H1 (cell line): Measurements from ENCODE around the gene UBAP2. TPM values are rescaled to one million over a fixed set of nuclear protein-coding genes. Genes with fewer than 3 reads are reported as not detected.

Experiments used
- CTCF ChIA-PET: fragments of 300-600 bp; sonication (Branson Sonifier 250); formaldehyde crosslinking; loops from one replicate; lab custom pipeline; 2021; ENCODE audit not compliant: partially characterized antibody; lab: Charles Lee
- POLR2A ChIA-PET: fragments of 300-600 bp; sonication (Branson Sonifier 250); formaldehyde crosslinking; loops from one replicate; lab custom pipeline; 2021; ENCODE audit warnings: inconsistent platforms; ENCODE audit not compliant: partially characterized antibody; lab: Charles Lee
- DNase-seq, 2 experiments: peaks; one replicate each; pipeline versions ENCODE4 v3.0.0 to v3.0.0-alpha.2; 2010 to 2022; ENCODE audit warnings: low spot score in 2 of 2, low read depth in 1 of 2, mixed read lengths in 1 of 2
- FAIRE-seq: peaks from 2 replicates; lab custom pipeline; 2011; peaks lifted over from hg19 to GRCh38; lab: Jason Lieb, UNC
- H2AFZ ChIP-seq: 2 replicates; pipeline ENCODE4 v1.8.1; 2012; ENCODE audit warnings: low read length, inconsistent platforms
- H2AK5ac ChIP-seq: 2 replicates; pipeline ENCODE4 v1.6.1; 2013; ENCODE audit warnings: low read depth, low read length
- H2BK120ac ChIP-seq: replicated peaks from 2 replicates; pipeline ENCODE3; 2013; ENCODE audit warnings: low read depth, low read length, inconsistent platforms
- H2BK12ac ChIP-seq: 2 replicates; pipeline ENCODE4 v1.6.1; 2013; ENCODE audit warnings: low read depth, low read length
- H2BK15ac ChIP-seq: 2 replicates; pipeline ENCODE4 v1.6.1; 2013; ENCODE audit warnings: low read length
- H2BK20ac ChIP-seq: 2 replicates; pipeline ENCODE4 v1.6.1; 2013; ENCODE audit warnings: low read length
- H2BK5ac ChIP-seq: 2 replicates; pipeline ENCODE4 v1.6.1; 2013; ENCODE audit warnings: low read depth, low read length
- H3K14ac ChIP-seq: 2 replicates; pipeline ENCODE4 v1.6.1; 2013; ENCODE audit warnings: inconsistent platforms; ENCODE audit not compliant: insufficient read length
- H3K18ac ChIP-seq: 2 replicates; pipeline ENCODE4 v1.6.1; 2013; ENCODE audit warnings: low read length; ENCODE audit errors: extremely low read depth
- H3K23ac ChIP-seq: 2 replicates; pipeline ENCODE4 v1.6.1; 2013; ENCODE audit warnings: inconsistent platforms; ENCODE audit not compliant: insufficient read length
- H3K23me2 ChIP-seq: 2 replicates; pipeline ENCODE4 v1.6.1; 2013; ENCODE audit warnings: low read depth, low read length
- H3K27ac ChIP-seq: 2 replicates; pipeline ENCODE4 v1.6.1; 2011; ENCODE audit warnings: low read depth, low read length, inconsistent platforms
- H3K27me3 ChIP-seq, 4 experiments: replicated peaks in 1 of 4; 1 replicate in 1 of 4; 2 replicates in 3 of 4; pipeline versions ENCODE4 v1.6.1 to v1.8.1; 2011 to 2013; ENCODE audit warnings: low read length in 3 of 4, mild to moderate bottlenecking in 3 of 4, inconsistent platforms in 2 of 4, mixed read lengths in 2 of 4, moderate library complexity in 1 of 4; ENCODE audit not compliant: control insufficient read depth in 3 of 4, insufficient read depth in 3 of 4; ENCODE audit errors: extremely low read depth in 1 of 4
- H3K36me3 ChIP-seq, 4 experiments: 2 replicates each; pipeline versions ENCODE4 v1.6.1 to v1.8.1; 2011 to 2013; ENCODE audit warnings: mild to moderate bottlenecking in 4 of 4, low read length in 3 of 4, moderate library complexity in 2 of 4, control low read depth in 1 of 4, inconsistent platforms in 1 of 4; ENCODE audit not compliant: insufficient read depth in 4 of 4, control insufficient read depth in 2 of 4
- H3K4ac ChIP-seq: replicated peaks from 2 replicates; pipeline ENCODE3; 2013; ENCODE audit warnings: low read length, low read depth, mixed read lengths, inconsistent platforms; ENCODE audit not compliant: insufficient read length
- H3K4me1 ChIP-seq, 4 experiments: replicated peaks in 1 of 4; 1 replicate in 1 of 4; 2 replicates in 3 of 4; pipeline versions ENCODE4 v1.6.1 to v1.8.1; 2011 to 2013; ENCODE audit warnings: low read length in 3 of 4, inconsistent platforms in 2 of 4, mixed read lengths in 1 of 4; ENCODE audit not compliant: insufficient read depth in 4 of 4, control insufficient read depth in 3 of 4
- H3K4me2 ChIP-seq, 2 experiments: 2 replicates each; pipeline versions ENCODE4 v1.6.1 to v1.8.1; 2011 to 2013; ENCODE audit warnings: low read depth in 2 of 2, low read length in 2 of 2, control low read depth in 1 of 2, inconsistent platforms in 1 of 2, mild to moderate bottlenecking in 1 of 2; ENCODE audit not compliant: insufficient read depth in 1 of 2
- H3K4me3 ChIP-seq, 4 experiments: fragments of 200-600, 300-600 bp in 1 of 4; sonication (generic), shearing (Covaris generic), sonication (Bioruptor Twin) in 1 of 4; 2 replicates each; pipeline versions ENCODE4 v1.5.1 to v1.8.1; 2011 to 2016; ENCODE audit warnings: low read length in 4 of 4, low read depth in 3 of 4, control low read depth in 2 of 4, inconsistent platforms in 2 of 4, mild to moderate bottlenecking in 2 of 4, mixed read lengths in 1 of 4, moderate library complexity in 1 of 4; ENCODE audit not compliant: insufficient read depth in 2 of 4; ENCODE audit errors: extremely low read depth in 1 of 4
- H3K56ac ChIP-seq: replicated peaks from 2 replicates; pipeline ENCODE3; 2013; ENCODE audit warnings: low read depth, mild to moderate bottlenecking, mixed read lengths, low read length, inconsistent platforms; ENCODE audit not compliant: insufficient read length
- H3K79me1 ChIP-seq: 2 replicates; pipeline ENCODE4 v1.6.1; 2013; ENCODE audit warnings: low read depth, low read length, control low read depth
- H3K79me2 ChIP-seq, 2 experiments: 2 replicates each; pipeline versions ENCODE4 v1.6.1 to v1.8.1; 2012 to 2013; ENCODE audit warnings: low read length in 2 of 2, mild to moderate bottlenecking in 2 of 2, inconsistent platforms in 1 of 2; ENCODE audit not compliant: insufficient read depth in 2 of 2, control insufficient read depth in 1 of 2
- H3K9ac ChIP-seq, 4 experiments: replicated peaks in 1 of 4; 1 replicate in 1 of 4; 2 replicates in 3 of 4; pipeline versions ENCODE4 v1.6.1 to v1.8.1; 2011 to 2013; ENCODE audit warnings: low read depth in 3 of 4, low read length in 3 of 4, control low read depth in 2 of 4, mild to moderate bottlenecking in 2 of 4, moderate library complexity in 2 of 4, inconsistent platforms in 1 of 4; ENCODE audit errors: extremely low read depth in 1 of 4
- H3K9me3 ChIP-seq, 2 experiments: 2 replicates each; pipeline versions ENCODE4 v1.6.1 to v1.8.1; 2012 to 2013; ENCODE audit warnings: mild to moderate bottlenecking in 2 of 2, moderate library complexity in 2 of 2, control low read depth in 1 of 2, inconsistent platforms in 1 of 2, low read depth in 1 of 2, low read length in 1 of 2, mixed read lengths in 1 of 2; ENCODE audit not compliant: insufficient read depth in 2 of 2
- H4K20me1 ChIP-seq, 2 experiments: replicated peaks in 1 of 2; 2 replicates each; pipeline versions ENCODE3 to v1.8.1; 2011 to 2013; ENCODE audit warnings: inconsistent platforms in 2 of 2, low read length in 2 of 2, mild to moderate bottlenecking in 1 of 2; ENCODE audit not compliant: insufficient read depth in 2 of 2, control insufficient read depth in 1 of 2
- H4K5ac ChIP-seq: 2 replicates; pipeline ENCODE4 v1.6.1; 2013; ENCODE audit warnings: low read length, low read depth, mixed read lengths, inconsistent platforms; ENCODE audit not compliant: insufficient read length
- H4K8ac ChIP-seq: 2 replicates; pipeline ENCODE4 v1.8.0; 2013; ENCODE audit warnings: mild to moderate bottlenecking, moderate library complexity, low read length, inconsistent platforms; ENCODE audit not compliant: insufficient read depth; ENCODE audit errors: extremely low read depth
- H4K91ac ChIP-seq: replicated peaks from 2 replicates; pipeline ENCODE3; 2013; ENCODE audit warnings: low read length, mixed read lengths, inconsistent platforms; ENCODE audit not compliant: insufficient read length
- BACH1 ChIP-seq: IDR thresholded peaks from 2 replicates; pipeline ENCODE4 v1.6.1; 2012; ENCODE audit warnings: low read length, improper control_type of control experiment
- CTCF ChIP-seq, 3 experiments: IDR thresholded peaks; 1 replicate in 2 of 3; 2 replicates in 1 of 3; pipeline versions ENCODE4 v1.5.1 to v1.6.1; 2011; ENCODE audit warnings: low read length in 3 of 3, mild to moderate bottlenecking in 3 of 3, inconsistent platforms in 2 of 3, low read depth in 1 of 3, moderate library complexity in 1 of 3; ENCODE audit not compliant: insufficient read depth in 1 of 3; ENCODE audit errors: control extremely low read depth in 1 of 3
- FOSL1 ChIP-seq: IDR thresholded peaks from 2 replicates; pipeline ENCODE4 v1.6.1; 2011; ENCODE audit warnings: mild to moderate bottlenecking, low read depth, low read length, moderate library complexity; ENCODE audit not compliant: insufficient read depth
- JUN ChIP-seq: IDR thresholded peaks from 2 replicates; pipeline ENCODE4 v1.6.1; 2011; ENCODE audit warnings: low read depth, mild to moderate bottlenecking, improper control_type of control experiment, low read length
- JUND ChIP-seq: IDR thresholded peaks from 2 replicates; pipeline ENCODE4 v1.6.1; 2011; ENCODE audit warnings: mild to moderate bottlenecking, improper control_type of control experiment, low read length
- MAFK ChIP-seq: IDR thresholded peaks from 2 replicates; pipeline ENCODE4 v1.6.1; 2012; ENCODE audit warnings: low read depth, mild to moderate bottlenecking, improper control_type of control experiment, low read length
- SAP30 ChIP-seq: fragments of 300-600 bp; sonication (generic); IDR thresholded peaks from 2 replicates; pipeline ENCODE4 v1.7.1; 2012; ENCODE audit warnings: low read length, moderate library complexity, mild to moderate bottlenecking, inconsistent platforms; ENCODE audit not compliant: insufficient read depth, insufficient replicate concordance
- SIRT6 ChIP-seq: IDR thresholded peaks from one replicate; pipeline ENCODE4 v1.7.1; 2012; ENCODE audit warnings: low read length, inconsistent platforms
- SIX5 ChIP-seq: IDR thresholded peaks from 2 replicates; pipeline ENCODE4 v1.6.1; 2011; ENCODE audit warnings: mild to moderate bottlenecking, low read depth, low read length
- SP2 ChIP-seq: IDR thresholded peaks from 2 replicates; pipeline ENCODE4 v1.6.1; 2012; ENCODE audit warnings: mild to moderate bottlenecking, low read length, inconsistent platforms
- SRF ChIP-seq: IDR thresholded peaks from 2 replicates; pipeline ENCODE4 v1.6.1; 2011; ENCODE audit warnings: mild to moderate bottlenecking, low read depth, low read length, moderate library complexity
- WGBS, 2 experiments: shearing (Covaris generic) in 1 of 2; methylation state at CpG; one replicate each; pipeline versions ENCODE4 v1.1.6 to v1.1.7; 2013 to 2015; ENCODE audit warnings: low lambda C conversion rate in 2 of 2, mixed read lengths in 2 of 2, inconsistent platforms in 1 of 2, low coverage in 1 of 2, missing lambda C conversion rate in 1 of 2; ENCODE audit not compliant: insufficient replicate concordance in 2 of 2, insufficient coverage in 1 of 2, insufficient read length in 1 of 2; ENCODE audit errors: extremely low coverage in 1 of 2, missing lambda C conversion rate in 1 of 2; 5-methylcytosine and 5-hydroxymethylcytosine counted together
- polyA plus RNA-seq, 7 experiments: library from polyadenylated mRNA; depleted of rRNA in 3 of 7; stranded (reverse) in 5 of 7; unstranded in 2 of 7; fragments of >200 nt in 5 of 7; fragments of 200-250 nt in 2 of 7; gene quantifications; 1 replicate in 5 of 7; 2 replicates in 1 of 7; 4 replicates in 1 of 7; pipeline versions ENCODE4 v1.2.1 to v1.2.3, GENCODE V29; 2011 to 2013; ENCODE audit warnings: missing spikeins in 2 of 7, mixed read lengths in 2 of 7
- total RNA-seq: library from RNA; stranded (reverse); fragmentation: NEBNext Ultra II Directional; extraction: Animal tissue kit (Norgen Biotek cat#: 25700); gene quantifications from 2 replicates; pipeline ENCODE4 v1.2.1, GENCODE V29; 2021

The UBAP2 gene
- total and polyA plus RNA-seq, 2 of the 8 experiments (the other 6 are each of a cell fraction or from before 2014, with no cell fraction given), result 75.0 to 81.4 TPM

- Histone ChIP-seq H3K4me3 (no peak overlapping the region), H4K91ac (no peak overlapping the region), H2AFZ (no peak overlapping the region), H3K56ac (no peak overlapping the region), H3K4me2 (no peak overlapping the region), H3K27me3 (no peaks in the 10 kb centered on the region), H3K14ac (no peak overlapping the region), H3K4ac (no peak overlapping the region), H2BK12ac (no peak overlapping the region), H2BK15ac (no peak overlapping the region), H3K79me2 (peaks cover 9 to 96% of the 10 kb centered on the region in 2 experiments), H3K36me3 (peaks cover 0 to 2% (median 2%) of the 10 kb centered on the region in 4 experiments; a peak in 2 of 8 replicates), H3K9ac (no peak overlapping the region), H2BK20ac (no peak overlapping the region), H3K79me1 (peaks cover 3% of the 10 kb centered on the region; the same call in 1 of the 2 replicates), H3K23me2 (no peaks in the 10 kb centered on the region), H3K4me1 (no peaks in the 10 kb centered on the region), H2BK5ac (no peak overlapping the region), H3K9me3 (no peaks in the 10 kb centered on the region), H4K20me1 (peaks cover 0 to 2% of the 10 kb centered on the region in 2 experiments), H3K18ac (no peak overlapping the region), H4K8ac (no peak overlapping the region), H4K5ac (no peak overlapping the region), H2BK120ac (no peak overlapping the region), H2AK5ac (no peak overlapping the region), H3K27ac (no peak overlapping the region), H3K23ac (no peak overlapping the region)
- FAIRE-seq (no peak), DNase-seq (no peak)
- POLR2A ChIA-PET, result interaction anchor here (0.6 to 4.1 kb wide), 3 partner anchors 12 to 73 kb away, joined by 4 to 21 read pairs (median 4); partner anchors contain the start of gene UBAP2
- CTCF ChIA-PET, result interaction anchor here (0.6 to 1.2 kb wide), 4 partner anchors 15 to 126 kb away, joined by 3 to 5 read pairs (median 4); no protein-coding TSS in a partner anchor
- WGBS, 2 experiments, result 94% methylated on average over 1 of the region's 1 CpG; no CpG with 5 or more reads in 1 of the 2 experiments
- no peak for TF ChIP-seq JUN
- TF ChIP-seq FOSL1, result no peak
- TF ChIP-seq SRF, result no peak
- no peak for TF ChIP-seq SIX5
- TF ChIP-seq SP2, result no peak
- no peak for TF ChIP-seq SIRT6
- TF ChIP-seq CTCF (IDR thresholded peaks at IDR 0.05; ENCODE audit: control extremely low read depth in 1 of 3, insufficient read depth in 1 of 3, low read depth in 1 of 3, low read length in 3 of 3), result no peak
- no peak for TF ChIP-seq MAFK
- TF ChIP-seq JUND, result no peak
- no peak for TF ChIP-seq BACH1
- TF ChIP-seq SAP30, result no peak
These were observed 23.6 kb downstream of the UBAP2 start for GRCh38 chr9:34025062-34025461.
